Esophagus squamous epithelium (tissue), 4 donors: Measurements from ENCODE around the gene TM7SF2.

Experiments
- CTCF ChIP-seq, 6 experiments: fragments of 450-650 bp in 4 of 6; fragments of 200-600 bp in 2 of 6; sonication (generic) in 2 of 6; IDR thresholded peaks; one replicate each; pipeline ENCODE4 v1.5.1; 2016 to 2019; ENCODE audit warnings: antibody characterized with exemption in 6 of 6, mild to moderate bottlenecking in 4 of 6, moderate library complexity in 4 of 6
- POLR2A ChIP-seq, 4 donors: fragments of 450-650 bp; IDR thresholded peaks; one replicate each; pipeline ENCODE4 v1.6.1; 2017; ENCODE audit warnings: antibody characterized with exemption in 4 of 4, mild to moderate bottlenecking in 4 of 4, moderate library complexity in 3 of 4

- peak; percentile 33 to 83 (median 67) for TF ChIP-seq CTCF (IDR thresholded peaks at IDR 0.05)
- TF ChIP-seq POLR2A (IDR thresholded peaks at IDR 0.05): no peak
These were observed 33.5 kb upstream of the TM7SF2 start for GRCh38 chr11:65078151-65078550.
